RWPE2 (cell line): ENCODE measurements around the gene NEIL3.

Source experiments
- ATAC-seq: fragments of 200-7000 bp; cut with Tn5 transposase; 3 replicates; pipeline ENCODE4 v1.9.1; 2021; ENCODE audit warnings: low read depth
- DNase-seq: peaks from one replicate; pipeline ENCODE4 v3.0.0-alpha.2; 2020; ENCODE audit warnings: low spot score
- H3K27ac ChIP-seq: fragments of 450-650 bp; 2 replicates; pipeline ENCODE4 v1.5.1; 2017; ENCODE audit warnings: mild to moderate bottlenecking; ENCODE audit not compliant: poor library complexity, severe bottlenecking
- H3K27me3 ChIP-seq: fragments of 250-450 bp; sonication (Bioruptor Pico); 2 replicates; pipeline ENCODE4 v1.5.1; 2021; ENCODE audit warnings: mild to moderate bottlenecking, moderate library complexity; ENCODE audit not compliant: insufficient read depth, poor library complexity, severe bottlenecking
- H3K36me3 ChIP-seq: fragments of 250-450 bp; sonication (Bioruptor Pico); 2 replicates; pipeline ENCODE4 v1.5.1; 2020; ENCODE audit warnings: low read depth, mild to moderate bottlenecking, moderate library complexity
- H3K4me1 ChIP-seq: fragments of 250-450 bp; sonication (Bioruptor Pico); 2 replicates; pipeline ENCODE4 v1.5.1; 2021; ENCODE audit warnings: mild to moderate bottlenecking, moderate library complexity; ENCODE audit not compliant: insufficient read depth, poor library complexity, severe bottlenecking
- H3K4me3 ChIP-seq: fragments of 250-450 bp; sonication (Bioruptor Pico); 2 replicates; pipeline ENCODE4 v1.5.1; 2021; ENCODE audit warnings: mild to moderate bottlenecking, moderate library complexity; ENCODE audit not compliant: severe bottlenecking
- H3K9me3 ChIP-seq: fragments of 250-450 bp; sonication (Bioruptor Pico); 2 replicates; pipeline ENCODE4 v1.5.1; 2021; ENCODE audit warnings: mild to moderate bottlenecking, moderate library complexity; ENCODE audit not compliant: severe bottlenecking
- CTCF ChIP-seq: fragments of 450-650 bp; IDR thresholded peaks from one replicate; pipeline ENCODE4 v1.5.1; 2017; ENCODE audit warnings: mild to moderate bottlenecking, moderate library complexity; ENCODE audit not compliant: poor library complexity, severe bottlenecking

The NEIL3 gene

GRCh38 chr4:177281351-177281909, 28.2 kb upstream of the NEIL3 start:
- DNase-seq, result no peak
- H3K36me3 ChIP-seq, result no peaks in the 10 kb centered on the region
- no peak for ATAC-seq
- H3K27me3 ChIP-seq, result no peaks in the 10 kb centered on the region
- H3K4me3 ChIP-seq, result no peak overlapping the region
- H3K27ac ChIP-seq, result no peak overlapping the region
- TF ChIP-seq CTCF, result no peak
- no peaks in the 10 kb centered on the region for H3K9me3 ChIP-seq
- no peaks in the 10 kb centered on the region for H3K4me1 ChIP-seq

- DNase-seq, result no peak
- no peak overlapping the region for H3K4me3 ChIP-seq
- no peak overlapping the region for H3K27ac ChIP-seq
- no peak for TF ChIP-seq CTCF
- no peak for ATAC-seq
- no peaks in the 10 kb centered on the region for H3K36me3 ChIP-seq
- no peaks in the 10 kb centered on the region for H3K9me3 ChIP-seq
- no peaks in the 10 kb centered on the region for H3K4me1 ChIP-seq
- H3K27me3 ChIP-seq, result no peaks in the 10 kb centered on the region
These were observed 27.3 kb upstream of the NEIL3 start for GRCh38 chr4:177282284-177282835.

GRCh38 chr4:177283167-177283566, 26.5 kb upstream of the NEIL3 start:
- Histone ChIP-seq H3K27me3 (no peaks in the 10 kb centered on the region), H3K36me3 (no peaks in the 10 kb centered on the region), H3K4me3 (no peak overlapping the region), H3K4me1 (no peaks in the 10 kb centered on the region), H3K9me3 (no peaks in the 10 kb centered on the region), H3K27ac (no peak overlapping the region)
- DNase-seq, result no peak
- no peak for TF ChIP-seq CTCF
- ATAC-seq, result no peak

GRCh38 chr4:177285953-177286352, 23.7 kb upstream of the NEIL3 start:
- no peak overlapping the region for H3K27ac ChIP-seq
- no peak for DNase-seq
- no peaks in the 10 kb centered on the region for H3K4me1 ChIP-seq
- ATAC-seq, result no peak
- H3K4me3 ChIP-seq, result no peak overlapping the region
- H3K9me3 ChIP-seq, result no peaks in the 10 kb centered on the region
- TF ChIP-seq CTCF, result no peak
- H3K27me3 ChIP-seq, result no peaks in the 10 kb centered on the region
- H3K36me3 ChIP-seq, result no peaks in the 10 kb centered on the region

- ATAC-seq, result no peak
- no peaks in the 10 kb centered on the region for H3K27me3 ChIP-seq
- no peak overlapping the region for H3K27ac ChIP-seq
- no peak for DNase-seq
- no peak for TF ChIP-seq CTCF
- no peaks in the 10 kb centered on the region for H3K4me1 ChIP-seq
- H3K36me3 ChIP-seq, result no peaks in the 10 kb centered on the region
- H3K4me3 ChIP-seq, result no peak overlapping the region
- H3K9me3 ChIP-seq, result no peaks in the 10 kb centered on the region
These were observed 22.4 kb upstream of the NEIL3 start for GRCh38 chr4:177287255-177287654.
